ENCODE measurements around the gene STARD9. TPM values are rescaled to one million over a fixed set of nuclear protein-coding genes. Genes with fewer than 3 reads are reported as not detected.
"Not testable (repeated sequence)": the region's sequence is repeated elsewhere in the genome, so short reads cannot be mapped to it uniquely, and the experiment has no call there.

The STARD9 gene
- total RNA-seq: 9.8 TPM

DNA sequence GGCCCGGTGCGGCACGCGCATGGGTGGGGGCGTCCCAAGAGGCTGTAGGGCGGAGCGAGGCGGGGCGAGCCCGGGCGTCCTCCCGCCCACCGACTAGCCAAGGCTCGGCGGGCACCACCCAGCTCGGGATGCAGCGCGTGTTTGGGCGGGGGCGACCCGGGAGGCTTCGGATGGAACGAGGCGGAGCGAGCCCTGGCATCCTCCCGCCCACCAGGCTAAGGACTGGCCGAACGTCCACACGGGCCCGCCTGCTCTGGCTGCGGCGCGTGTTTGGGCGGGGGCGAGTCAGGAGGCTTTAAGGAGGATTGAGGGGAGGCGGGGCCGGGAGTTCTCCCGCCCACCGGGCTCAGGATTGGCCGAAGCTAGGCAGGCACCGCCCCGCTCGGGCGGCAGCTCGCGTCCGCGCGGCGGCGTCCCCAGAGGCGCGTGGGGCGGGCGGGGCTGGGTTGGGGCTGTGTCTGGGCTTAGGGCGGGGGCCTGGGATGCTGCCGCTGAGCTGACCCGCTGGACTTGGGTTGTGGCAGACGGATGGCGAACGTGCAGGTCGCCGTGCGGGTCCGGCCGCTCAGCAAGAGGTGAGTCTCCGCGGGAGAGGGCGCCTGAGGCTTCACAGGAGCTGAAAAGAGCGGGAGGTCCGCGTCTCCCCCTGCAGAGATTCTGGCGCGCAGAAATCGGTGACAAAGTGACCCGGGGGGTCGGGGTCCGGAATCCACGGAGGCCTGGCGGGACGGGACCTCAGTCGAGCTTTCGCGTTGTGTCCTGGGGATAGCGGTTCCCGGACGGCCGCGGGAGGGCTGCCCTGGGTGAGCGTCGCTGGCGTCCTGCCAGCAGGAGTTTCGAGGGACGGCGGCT is at the start of gene STARD9:
TSS of gene STARD9 (plus strand) at position 419 of the 852 bp plus-strand sequence. CDS start at position 529, 110 bp downstream.
- peak; percentile 98 for DNase-seq (ENCODE audit: low spot score)

DNA sequence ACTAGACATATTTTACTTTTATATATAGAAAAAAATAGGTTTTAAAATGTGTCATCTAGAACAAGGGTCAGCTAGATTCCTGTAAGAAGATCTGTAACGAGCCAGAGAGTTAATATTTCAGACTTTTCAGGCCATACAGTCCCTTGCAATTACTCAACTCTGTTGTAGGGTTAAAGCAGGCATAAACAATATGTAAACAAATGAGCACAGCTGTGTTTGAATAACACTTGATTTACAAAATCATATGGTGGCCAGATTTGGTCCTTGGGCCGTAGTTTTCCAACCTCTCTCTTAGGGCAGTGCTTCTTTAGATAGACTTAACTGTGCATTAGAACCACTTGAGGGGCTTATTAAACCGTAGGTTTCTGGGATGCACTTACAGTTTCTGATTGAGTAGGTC is 46.4 kb upstream of the STARD9 start:
- no peak for DNase-seq (ENCODE audit: low spot score)

DNA sequence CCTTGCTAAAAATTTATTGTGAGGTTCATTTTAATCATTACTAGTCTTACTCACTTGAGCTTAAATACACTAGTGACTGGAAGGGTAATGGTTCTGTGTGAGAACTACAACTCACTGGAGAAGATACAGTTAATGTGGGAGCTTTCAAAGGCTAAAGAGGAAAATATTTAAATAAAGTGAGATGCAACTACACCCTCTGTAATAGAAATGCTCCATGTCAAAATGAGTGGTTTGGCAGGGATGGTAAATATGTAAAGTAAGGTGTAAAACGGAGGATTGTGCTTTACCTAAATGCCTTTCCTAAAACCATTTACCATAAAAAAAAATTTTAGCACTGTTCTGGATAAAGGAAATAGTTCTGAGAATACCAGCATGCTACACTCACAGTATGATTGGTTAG is 42.2 kb upstream of the STARD9 start:
- DNase-seq (ENCODE audit: low spot score): no peak

DNA sequence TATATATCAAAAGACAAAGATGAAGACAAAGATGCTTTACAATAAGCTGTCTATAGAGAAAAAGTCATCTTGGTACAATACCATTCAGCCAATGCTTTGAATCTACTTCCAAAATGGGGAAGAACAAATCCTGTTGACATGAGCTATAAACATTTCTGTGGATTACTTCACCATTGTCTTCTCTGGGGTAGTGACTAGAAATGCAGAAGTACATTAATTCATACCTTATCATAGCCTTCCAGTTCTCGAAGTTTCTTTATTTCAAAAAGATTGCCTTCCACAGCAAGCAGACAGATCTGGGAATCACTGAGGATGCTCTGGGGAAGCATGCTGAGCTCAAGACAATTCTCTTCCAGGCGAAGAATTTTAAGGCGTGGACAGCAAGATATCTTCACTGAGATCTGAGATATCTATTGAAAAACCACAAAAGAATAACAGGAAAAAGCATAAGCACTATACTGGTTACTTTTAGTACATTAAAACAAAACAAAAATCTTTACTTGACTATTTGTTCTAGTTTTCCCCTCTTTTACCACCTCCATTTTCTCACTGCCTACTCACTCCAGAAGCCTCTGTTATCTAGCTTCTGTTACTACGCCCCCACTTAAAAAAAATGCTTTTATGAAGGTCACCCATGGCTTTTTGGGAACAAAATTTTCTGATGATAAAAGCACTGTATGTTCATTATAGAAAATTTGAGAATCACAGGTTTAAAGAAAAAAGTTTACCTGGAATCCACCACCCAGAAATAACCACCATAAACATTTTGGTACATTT is 30.4 kb upstream of the STARD9 start:
- DNase-seq (ENCODE audit: low spot score): no peak

DNA sequence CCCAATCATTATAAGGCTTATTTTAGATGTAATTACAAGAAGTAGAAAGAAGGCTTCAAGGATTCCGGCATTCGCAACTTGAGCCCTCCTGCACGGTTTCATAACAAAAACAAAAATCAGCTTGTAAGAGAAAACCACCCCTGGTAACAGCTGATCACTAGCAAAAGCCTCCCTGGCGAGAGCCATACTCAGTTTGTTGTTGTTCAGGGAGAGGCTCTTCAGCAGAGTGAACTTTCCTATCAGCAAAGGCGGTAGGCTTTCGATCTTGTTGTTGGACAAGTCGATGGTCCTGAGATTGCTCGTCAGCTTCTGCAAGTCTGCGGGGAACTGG is 27.5 kb upstream of the STARD9 start:
- no peak for DNase-seq (ENCODE audit: low spot score)

DNA sequence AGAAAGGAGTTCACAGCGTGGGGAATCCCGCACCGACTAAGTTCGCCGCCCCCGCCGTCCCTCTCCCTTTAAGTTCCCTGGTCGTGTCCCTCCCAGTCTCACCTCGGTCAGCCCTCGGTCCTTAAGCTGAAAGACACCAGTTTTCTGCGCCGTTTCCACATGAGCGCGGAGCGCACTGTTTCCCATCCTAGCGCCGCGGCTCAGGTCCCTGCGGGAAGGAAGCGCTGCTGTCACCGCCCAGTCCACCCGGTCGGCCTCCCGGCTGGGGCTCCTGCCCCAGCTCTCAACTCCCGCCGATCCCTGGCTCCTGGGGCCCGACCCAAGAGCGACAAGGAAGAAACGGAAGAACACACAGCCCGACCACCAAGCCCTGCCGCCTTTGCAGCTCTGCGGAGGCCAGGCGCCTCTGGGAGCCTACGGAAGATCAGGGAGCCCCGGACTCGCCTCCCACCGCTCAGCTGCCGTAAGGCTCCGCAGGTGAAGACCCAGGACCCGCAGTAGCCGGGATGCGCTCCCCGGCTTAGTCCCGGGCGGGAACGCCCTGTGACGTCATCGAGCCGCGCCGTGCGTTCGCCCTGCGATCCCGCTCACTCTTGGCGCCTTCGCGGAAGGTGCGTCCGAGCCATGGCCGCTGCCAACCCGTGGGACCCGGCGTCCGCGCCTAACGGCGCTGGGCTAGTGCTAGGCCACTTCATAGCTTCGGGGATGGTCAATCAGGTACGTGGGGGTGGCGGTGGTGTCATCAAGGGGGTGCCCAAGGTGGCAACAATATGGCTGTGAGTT is 27.0 kb upstream of the STARD9 start, which contains the start of the genes HAUS2 and LRRC57:
TSS of gene HAUS2 (plus strand) at position 590 of the 783 bp plus-strand sequence. CDS start at position 625, 35 bp downstream.
TSS of gene LRRC57 (minus strand) at position 545 of the 783 bp plus-strand sequence. CDS start at position 186, 359 bp downstream.
- DNase-seq (ENCODE audit: low spot score): peak; percentile 91

DNA sequence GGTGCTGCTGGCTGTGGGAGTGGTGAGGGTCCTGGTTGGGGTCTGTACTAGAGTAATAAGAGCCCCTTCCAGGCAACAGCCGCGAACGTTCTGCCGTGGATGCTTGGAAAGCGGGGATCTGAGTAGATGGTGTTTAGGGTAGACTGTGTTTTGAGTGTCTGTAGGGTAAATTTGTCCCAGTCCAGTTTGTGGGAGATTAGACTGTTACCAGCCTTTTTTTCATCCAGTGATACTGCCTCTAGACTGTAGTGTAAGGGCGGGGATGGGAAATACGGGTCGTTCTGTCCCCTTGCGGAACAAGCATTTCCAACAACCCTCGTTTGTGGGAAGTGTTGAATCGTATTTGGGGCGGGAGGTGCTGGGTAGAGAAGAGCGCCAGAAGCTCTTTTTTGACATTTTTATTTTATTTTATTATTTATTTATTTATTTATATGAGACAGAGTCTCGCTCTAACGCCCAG is 26.3 kb upstream of the STARD9 start:
- no peak for DNase-seq (ENCODE audit: low spot score)

DNA sequence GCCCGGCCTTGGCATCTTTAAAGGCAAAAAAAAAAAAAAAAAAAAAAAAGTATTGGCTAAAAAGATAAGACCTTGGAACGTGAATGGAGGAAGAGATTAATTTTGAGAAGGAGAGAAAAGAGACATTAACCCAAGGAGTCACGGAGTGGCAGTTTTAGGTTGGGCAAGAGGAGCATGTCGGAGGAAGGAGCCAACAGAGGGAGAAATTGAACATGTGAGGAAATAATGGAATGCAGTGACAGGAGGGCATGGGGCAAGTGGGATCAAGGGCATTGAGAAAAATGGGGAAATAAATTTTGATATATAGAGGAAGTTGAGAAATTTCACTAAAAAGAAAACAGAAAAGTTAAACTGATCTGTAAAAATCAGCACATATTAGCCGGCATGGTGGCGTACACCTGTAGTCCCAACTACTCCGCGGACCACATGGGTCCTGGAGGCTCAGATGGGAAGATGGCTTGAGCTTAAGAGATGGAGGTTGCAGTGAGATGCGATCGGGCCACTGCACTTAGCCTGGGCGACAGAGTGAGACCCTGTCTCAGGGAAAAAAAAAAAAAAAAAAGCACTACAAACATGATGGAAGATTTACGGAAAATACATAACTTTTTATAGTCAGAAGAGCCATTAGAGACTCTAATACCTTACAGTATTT is 25.5 kb upstream of the STARD9 start:
- DNase-seq (ENCODE audit: low spot score): no peak

DNA sequence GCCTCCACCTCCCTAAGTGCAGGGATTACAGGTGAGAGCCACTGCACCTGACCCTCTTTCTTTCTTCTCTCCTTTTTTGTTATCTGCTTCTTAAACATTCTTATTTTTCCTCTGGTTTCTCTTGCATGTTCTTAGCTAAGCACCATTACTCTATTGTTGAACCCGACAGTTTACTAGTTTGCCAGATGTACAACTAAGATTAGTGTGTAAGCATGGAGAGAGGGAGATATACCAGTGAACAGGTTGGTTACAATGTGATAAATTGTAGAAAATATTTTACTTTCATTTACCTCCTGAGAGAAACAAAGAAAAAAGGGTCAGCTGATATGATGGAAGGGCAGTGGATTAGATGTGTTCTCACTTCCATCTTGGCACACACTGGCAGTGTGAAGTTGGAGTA is 21.9 kb upstream of the STARD9 start:
- DNase-seq (ENCODE audit: low spot score): no peak

DNA sequence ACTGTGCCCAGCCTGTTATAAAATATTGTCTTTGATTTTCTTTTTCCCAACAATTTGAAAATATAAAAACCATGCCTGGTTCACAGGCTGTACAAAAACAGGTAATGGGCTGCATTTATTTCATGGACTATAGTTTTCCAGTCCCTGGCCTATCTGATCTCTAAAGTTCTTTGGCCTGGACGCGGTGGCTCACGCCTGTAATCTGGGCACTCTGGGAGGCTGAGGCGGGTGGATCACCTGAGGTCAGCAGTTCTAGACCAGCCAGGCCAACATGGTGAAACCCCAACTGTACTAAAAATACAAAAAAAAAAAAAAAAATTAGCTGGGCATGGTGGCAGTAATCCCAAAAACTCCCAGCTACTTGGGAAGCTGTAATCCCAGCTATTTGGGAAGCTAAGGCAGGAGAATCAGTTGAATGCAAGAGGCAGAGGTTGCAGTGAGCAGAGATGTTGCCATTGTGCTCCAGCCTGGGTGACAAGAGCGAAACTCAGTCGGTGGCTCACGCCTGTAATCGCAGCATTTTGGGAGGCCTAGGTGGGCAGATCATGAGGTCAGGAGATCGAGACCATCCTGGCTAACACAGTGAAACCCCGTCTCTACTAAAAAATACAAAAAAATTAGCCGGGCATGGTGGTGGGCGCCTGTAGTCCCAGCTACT is 18.7 kb upstream of the STARD9 start:
- DNase-seq (ENCODE audit: low spot score): not testable (repeated sequence)

DNA sequence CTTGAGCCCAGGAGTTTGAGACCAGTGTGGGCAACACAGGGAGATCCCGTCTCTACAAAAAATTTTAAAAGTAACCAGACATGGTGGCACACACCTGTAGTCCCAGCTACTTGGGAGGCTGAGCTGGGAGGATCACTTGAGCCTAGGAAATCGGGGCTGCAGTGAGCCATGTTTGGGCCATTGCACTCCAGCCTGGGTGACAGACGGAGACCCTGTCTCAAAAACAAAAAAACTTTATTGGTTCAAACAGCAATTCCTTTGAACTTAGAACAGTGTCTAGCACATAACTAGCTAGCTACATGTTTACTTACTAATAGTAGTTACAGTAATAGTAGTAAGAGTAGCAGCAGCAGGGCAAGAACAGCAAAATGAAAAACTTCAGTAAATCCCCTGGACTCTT is 16.7 kb upstream of the STARD9 start:
- DNase-seq (ENCODE audit: low spot score): no peak

DNA sequence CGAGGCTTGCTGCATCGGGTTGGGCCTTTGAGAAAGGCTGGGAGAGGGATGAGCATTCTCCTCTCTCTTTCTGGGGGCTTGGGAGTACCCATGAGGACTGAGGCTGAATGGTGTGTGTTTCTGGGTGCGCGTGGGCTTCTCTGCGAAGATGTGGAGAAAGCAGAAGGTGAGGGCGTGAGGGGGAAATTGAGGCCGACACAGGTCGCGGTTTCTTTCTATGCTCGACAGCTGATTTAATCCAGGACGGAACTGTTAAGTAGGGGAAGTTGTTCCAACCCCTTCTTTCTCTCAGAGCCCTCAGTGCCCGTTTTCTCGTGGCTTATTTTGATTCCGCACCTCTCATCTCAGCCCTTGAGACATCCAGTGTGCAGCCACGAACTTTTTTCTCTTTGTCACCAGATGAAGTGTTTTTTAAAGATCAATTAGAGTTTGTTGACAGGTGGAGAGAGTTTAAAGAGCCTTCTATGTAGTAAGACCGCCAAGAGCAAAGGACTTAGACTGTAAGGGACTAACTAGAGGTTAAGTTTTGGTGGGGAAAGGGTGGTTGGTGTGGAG is 711 bp downstream of the STARD9 start:
- DNase-seq (ENCODE audit: low spot score): no peak

DNA sequence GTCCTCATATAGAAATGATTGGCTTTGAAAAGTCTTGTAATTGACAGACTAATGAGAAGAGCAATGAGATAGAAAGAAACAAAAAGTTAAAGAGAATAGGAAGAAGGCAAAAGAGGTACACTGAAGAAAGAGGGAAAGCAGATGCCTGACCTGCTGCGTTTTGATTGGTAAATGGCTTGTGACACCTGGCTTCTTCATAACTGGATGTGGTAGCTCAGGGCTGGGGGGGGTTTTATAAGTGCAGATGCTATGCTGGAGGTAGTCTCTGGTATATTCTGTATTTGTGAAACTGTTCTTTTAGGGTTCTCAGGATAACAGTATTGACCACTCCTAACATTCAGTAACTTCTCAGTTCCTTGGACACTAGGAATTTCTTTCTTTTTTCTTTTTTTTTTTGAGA is 1.4 kb downstream of the STARD9 start:
- DNase-seq (ENCODE audit: low spot score): no peak

DNA sequence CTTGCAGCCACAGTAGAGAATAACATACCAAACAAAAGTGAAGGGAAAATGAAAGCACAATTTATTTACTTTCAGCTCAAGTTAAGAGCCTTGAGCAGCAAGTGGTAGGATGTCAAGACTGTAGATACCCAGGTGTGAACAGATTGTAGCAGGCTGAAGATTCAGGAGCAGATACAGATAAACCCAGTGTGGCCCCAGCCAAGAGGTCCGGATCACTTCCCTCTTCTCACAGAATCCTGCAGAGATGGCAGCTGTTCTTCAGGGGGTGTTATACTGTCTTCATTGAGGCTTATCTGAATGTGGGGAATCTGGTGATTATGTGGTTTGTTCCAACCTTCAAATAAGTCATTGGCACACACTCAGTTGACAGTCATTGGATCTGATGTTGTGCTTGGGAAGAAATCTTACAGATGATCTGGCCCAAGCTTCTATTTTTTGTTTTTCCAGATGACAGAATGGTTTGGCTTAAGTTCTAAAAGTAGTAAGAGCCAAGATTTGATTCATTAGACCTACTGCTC is 2.2 kb downstream of the STARD9 start:
- no peak for DNase-seq (ENCODE audit: low spot score)

DNA sequence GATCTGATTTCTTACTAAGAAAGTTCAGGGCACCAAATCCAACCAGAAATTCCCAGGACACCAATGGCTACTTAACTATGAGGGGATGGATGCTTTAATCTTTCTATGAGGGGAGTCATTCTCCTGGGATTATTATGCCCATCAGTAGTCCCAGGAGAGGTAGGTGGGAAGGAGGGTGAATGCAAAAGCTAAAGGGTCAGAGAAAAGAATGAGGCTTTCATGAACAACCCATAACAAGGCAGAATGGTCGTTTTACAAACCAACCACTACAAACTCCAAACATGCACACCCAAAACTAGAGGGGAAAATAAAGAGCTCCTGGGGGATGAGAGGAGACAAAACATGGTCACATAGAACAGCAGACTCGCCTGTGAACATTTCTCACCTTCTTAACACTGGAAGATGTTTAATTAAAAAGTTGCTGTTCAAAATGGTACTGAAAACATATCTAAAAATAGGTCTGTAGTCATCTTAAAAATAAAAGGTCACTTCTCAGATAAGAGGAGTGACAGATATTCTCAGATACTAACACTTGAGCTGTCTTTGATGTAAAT is 3.7 kb downstream of the STARD9 start:
- DNase-seq (ENCODE audit: low spot score): no peak

DNA sequence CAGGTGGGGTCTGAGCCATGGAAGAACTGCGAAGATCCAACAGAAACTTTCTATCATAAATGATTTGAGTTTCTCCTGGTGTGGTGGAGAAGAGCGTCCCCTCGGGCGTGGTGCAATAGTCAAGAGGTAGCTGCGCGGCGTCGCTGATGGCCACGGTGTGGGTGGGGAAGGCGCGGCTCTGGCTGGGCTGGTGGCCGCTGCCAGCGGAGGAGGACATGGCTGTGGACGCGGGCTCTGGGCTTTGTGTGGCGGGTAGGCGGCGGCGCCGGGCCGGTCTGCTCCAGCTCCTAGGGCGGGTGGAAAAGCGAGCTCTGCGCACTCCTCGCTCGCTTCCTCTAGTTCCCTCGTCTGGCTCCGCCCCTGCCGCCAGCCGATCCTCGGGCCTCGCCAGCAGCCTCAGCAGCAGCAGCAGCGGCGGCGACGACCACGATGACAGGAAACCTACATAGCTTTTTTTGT is 5.9 kb downstream of the STARD9 start:
- DNase-seq (ENCODE audit: low spot score): peak; percentile 87

DNA sequence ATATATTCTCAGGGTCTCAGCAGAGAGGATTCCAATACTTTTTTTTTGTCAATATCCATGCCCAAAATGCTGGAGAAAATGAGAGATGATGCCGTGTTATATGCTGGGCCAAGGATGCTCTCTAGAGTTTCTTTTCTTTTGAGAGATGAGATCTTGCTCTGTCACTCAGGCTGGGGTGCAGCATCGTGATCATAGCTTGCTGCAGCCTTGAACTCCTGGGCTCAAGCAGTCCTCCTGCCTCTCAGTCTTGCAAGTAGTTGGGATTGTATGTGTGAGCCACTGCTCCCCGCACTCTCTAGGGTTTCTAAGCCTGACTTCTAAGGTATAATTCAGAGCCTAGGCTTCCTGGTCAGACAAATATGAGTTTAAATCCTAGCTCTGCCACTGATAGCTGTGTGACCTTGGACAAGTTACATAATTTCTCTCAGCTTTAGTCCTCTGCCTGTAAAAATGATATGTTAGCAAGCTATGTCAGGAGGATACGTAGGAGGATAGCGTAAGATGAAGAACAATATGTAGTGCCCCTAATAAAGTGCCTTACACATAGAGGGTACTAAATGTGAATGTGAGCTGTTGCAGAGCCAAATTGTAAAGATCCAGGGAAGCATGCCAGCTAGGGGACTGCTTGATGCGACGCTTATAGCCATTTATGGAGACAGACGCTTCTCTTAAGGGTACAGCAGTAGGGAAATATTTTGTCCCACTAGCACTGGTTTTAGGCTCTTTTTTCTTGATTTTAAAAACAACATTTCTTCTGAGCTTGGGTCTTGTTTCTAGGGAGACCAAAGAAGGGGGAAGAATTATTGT is 7.4 kb downstream of the STARD9 start:
- DNase-seq (ENCODE audit: low spot score): no peak

DNA sequence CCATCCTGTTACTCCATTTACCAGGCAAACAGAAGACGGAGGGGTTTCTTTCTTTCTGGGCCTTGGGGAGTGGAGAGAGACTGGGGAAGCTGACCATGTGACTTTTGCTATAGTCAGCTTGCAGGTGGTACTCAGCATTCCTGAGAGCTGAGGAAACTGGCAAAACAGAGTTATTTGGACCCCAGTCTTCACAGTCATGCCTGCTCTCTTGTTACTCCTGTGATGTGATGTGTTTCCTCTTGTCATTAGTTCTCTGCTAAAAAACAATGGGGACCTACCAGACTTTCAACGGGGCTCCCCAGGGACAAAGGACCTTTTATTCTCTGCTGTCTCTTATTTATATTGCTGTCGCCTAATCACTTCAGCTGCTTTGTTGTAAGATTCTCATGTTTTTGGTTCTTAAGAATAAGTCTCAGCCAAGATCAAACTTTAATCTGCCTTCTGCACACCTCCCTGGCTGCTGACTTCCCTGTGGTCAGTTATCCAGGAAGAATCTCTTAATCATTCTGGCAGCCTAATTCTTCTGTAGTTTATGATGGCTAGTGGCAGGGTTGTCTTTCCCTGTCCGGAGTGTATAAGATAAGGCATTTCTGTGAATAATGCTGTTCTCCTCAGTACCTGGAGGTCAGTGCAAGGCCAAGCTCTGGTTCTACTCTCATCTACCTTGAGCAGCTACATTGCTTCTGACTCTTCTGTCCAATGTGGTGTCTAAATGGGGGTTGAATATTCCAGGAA is 8.8 kb downstream of the STARD9 start:
- DNase-seq (ENCODE audit: low spot score): no peak
